ENCODE results near the gene SMG6. TPM values are rescaled to one million over a fixed set of nuclear protein-coding genes. Genes with fewer than 3 reads are reported as not detected.

SMG6 gene
- total and polyA plus RNA-seq, 2 of the 4 experiments (the other 2 are of a cell fraction) = 16.3 to 30.3 TPM

DNA sequence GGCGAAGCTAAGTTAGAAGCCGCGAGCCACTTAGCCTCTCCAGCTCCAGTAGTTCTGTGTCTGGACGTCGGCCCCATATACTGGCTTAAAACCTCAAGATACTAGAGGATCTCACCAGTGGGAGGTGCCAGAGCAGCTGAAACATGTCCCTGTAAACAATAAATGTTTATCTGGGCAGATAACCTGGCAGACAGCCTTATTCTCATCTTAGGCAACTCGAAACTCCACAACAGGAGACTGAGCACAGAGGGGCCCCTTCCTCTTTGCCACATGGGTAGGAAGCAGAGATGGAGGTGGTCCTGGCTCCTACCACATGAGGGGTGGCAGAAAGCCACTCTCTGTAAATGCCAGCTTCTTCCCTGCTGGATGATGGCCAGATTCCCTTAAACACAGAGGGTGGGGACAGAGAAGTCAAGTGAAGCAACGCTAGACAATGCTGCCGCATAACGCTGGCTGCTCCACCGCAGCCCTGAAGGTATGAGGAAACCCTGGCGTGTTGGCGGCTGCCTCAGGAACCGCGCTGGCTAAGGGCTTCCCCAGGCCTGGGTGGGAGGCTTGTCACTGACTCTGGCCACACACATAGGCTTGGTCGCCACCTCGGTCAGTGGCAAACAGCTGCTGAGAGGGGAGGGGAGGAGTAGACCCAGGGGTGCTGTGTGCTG lies 180.8 kb downstream of the SMG6 start:
- Histone ChIP-seq H3K14ac (replicated peaks; ENCODE audit: low read depth, low read length) (peak overlapping the region; percentile 95), H3K18ac (ENCODE audit: low read depth, low read length) (peak overlapping the region; percentile 69), H2BK20ac (ENCODE audit: low read depth, low read length) (peak overlapping the region; percentile 93), H3K9me1 (ENCODE audit: insufficient read depth, low read length) (peaks cover 17% of the 10 kb centered on the region), H2AFZ (replicated peaks; ENCODE audit: low read length, poor library complexity) (peak overlapping the region; percentile 9), H3K27ac (ENCODE audit: insufficient read depth, low read length) (peak overlapping the region; percentile 88), H4K20me1 (ENCODE audit: insufficient read depth, low read length) (no peaks in the 10 kb centered on the region), H2BK15ac (ENCODE audit: low read depth, low read length) (peak overlapping the region; percentile 74; the same call in 2 of the 3 replicates), H3K4me1 (ENCODE audit: control insufficient read depth, insufficient read depth, low read length) (peaks cover 23% of the 10 kb centered on the region), H3K9me3 (ENCODE audit: control insufficient read depth, insufficient read depth, low read length) (no peaks in the 10 kb centered on the region), H4K91ac (ENCODE audit: insufficient read depth, low read depth, low read length) (peak overlapping the region; percentile 92), H3K9ac (ENCODE audit: low read depth, low read length) (peak overlapping the region; percentile 41), H2BK120ac (ENCODE audit: low read depth, low read length) (peak overlapping the region; percentile 87), H4K5ac (ENCODE audit: low read depth, low read length) (peak overlapping the region; percentile 66), H2AK9ac (replicated peaks; ENCODE audit: low read depth, low read length, poor library complexity) (peak overlapping the region; percentile 4), H3K4me2 (ENCODE audit: low read depth, low read length) (peak overlapping the region; percentile 72), H3K27me3 (ENCODE audit: control insufficient read depth, insufficient read depth, low read length) (no peaks in the 10 kb centered on the region), H3K23ac (ENCODE audit: low read depth, low read length) (peak overlapping the region; percentile 78), H3K36me3 (ENCODE audit: control insufficient read depth, insufficient read depth, low read length) (peaks cover 4% of the 10 kb centered on the region; the same call in 1 of the 2 replicates), H4K8ac (ENCODE audit: low read depth in 2 of 2, low read length in 2 of 2) (peak overlapping the region; percentile 63 to 76), H3K4me3 (ENCODE audit: insufficient read depth, low read depth, low read length) (no peak overlapping the region), H2AK5ac (ENCODE audit: low read depth, low read length) (peak overlapping the region; percentile 68), H3K4ac (ENCODE audit: low read depth, low read length) (peak overlapping the region; percentile 94), H2BK5ac (ENCODE audit: low read depth, low read length, poor library complexity, severe bottlenecking) (peak overlapping the region; percentile 91), H3K79me1 (ENCODE audit: low read depth in 1 of 2, low read length in 2 of 2) (peaks cover 3 to 53% of the 10 kb centered on the region in 2 experiments; a peak in 3 of 4 replicates), H3K56ac (ENCODE audit: extremely low read depth, insufficient read depth, low read length) (peak overlapping the region; percentile 58)
- 14% methylated on average over 4 of the region's 16 CpGs; no CpG with 5 or more reads in 1 of the 2 experiments for WGBS, 2 experiments (ENCODE audit: extremely low coverage in 2 of 2, insufficient read length in 1 of 2)
- peak; percentile 79 for ATAC-seq (ENCODE audit: low read depth)
- dilution Hi-C loops (cut with HindIII; ENCODE audit: low sequenced_read_pairs, unreplicated experiment) = no loop called here
- in situ Hi-C loops (cut with MboI; ENCODE audit: low sequenced_read_pairs) = no loop called here
- POLR2A ChIA-PET (ENCODE audit: unreplicated experiment) = interaction anchor here (0.6 kb wide), 1 partner anchor 1870 kb away, joined by 4 read pairs; no protein-coding TSS in a partner anchor
- no TSS peak for BruUV-seq (replicated peaks)
- CTCF ChIA-PET = interaction anchor here (0.6 to 3.0 kb wide), 10 partner anchors 14 to 284 kb away, joined by 3 to 14 read pairs (median 4); no protein-coding TSS in a partner anchor
- peak; percentile 87 for DNase-seq
- intact Hi-C loops (cut with micrococcal nuclease) = no loop called here
- TF ChIP-seq POLR2A (IDR thresholded peaks at IDR 0.05; ENCODE audit: low read depth, low read length) (0 out of 2 replicates have a peak, but pooled peaks have one; percentile 40), SMC3 (IDR thresholded peaks at IDR 0.05; ENCODE audit: low read depth, low read length) (peak; percentile 27; the same call in 1 of the 2 replicates), MAZ (IDR thresholded peaks at IDR 0.05; ENCODE audit: borderline replicate concordance, low read depth, low read length) (0 out of 2 replicates have a peak, but pooled peaks have one; percentile 9), RCOR1 (IDR thresholded peaks at IDR 0.05; ENCODE audit: insufficient replicate concordance, low read length) (no peak), CHD1 (IDR thresholded peaks at IDR 0.05; ENCODE audit: low read depth, low read length) (no peak), MXI1 (IDR thresholded peaks at IDR 0.05; ENCODE audit: borderline replicate concordance, low read depth, low read length) (no peak), BHLHE40 (IDR thresholded peaks at IDR 0.05; ENCODE audit: low read depth, low read length) (no peak), CEBPB (IDR thresholded peaks at IDR 0.05; ENCODE audit: low read depth, low read length) (peak; percentile 86), USF2 (IDR thresholded peaks at IDR 0.05; ENCODE audit: low read depth, low read length) (no peak), CTCF (conservative IDR thresholded peaks at IDR 0.05; ENCODE audit: low read depth, low read length) (peak; percentile 47; the same call in 1 of the 2 replicates), RFX5 (IDR thresholded peaks at IDR 0.05; ENCODE audit: low read depth, low read length) (no peak), ELK1 (IDR thresholded peaks at IDR 0.05; ENCODE audit: borderline replicate concordance, low read depth, low read length) (no peak), MAFK (IDR thresholded peaks at IDR 0.05; ENCODE audit: low read depth, low read length) (no peak), RAD21 (IDR thresholded peaks at IDR 0.05; ENCODE audit: low read length) (peak; percentile 46)
